GM23338 (cell line): ENCODE results near the gene AGAP1. TPM values are rescaled to one million over a fixed set of nuclear protein-coding genes. Genes with fewer than 3 reads are reported as not detected.

Source experiments
- ATAC-seq: fragments of 200-7000 bp; cut with Tn5 transposase; 3 replicates; pipeline ENCODE4 v1.9.1; 2020
- DNase-seq: peaks from one replicate; pipeline ENCODE4 v3.0.0-alpha.2; 2015; ENCODE audit warnings: low spot score
- H2AFZ ChIP-seq: fragments of 200-600 bp; sonication (generic); 2 replicates; pipeline ENCODE4 v1.8.0; 2016; ENCODE audit warnings: antibody characterized with exemption, mild to moderate bottlenecking, moderate library complexity
- H3F3A ChIP-seq: fragments of 200-600 bp; sonication (generic); replicated peaks from 2 replicates; pipeline ENCODE4 v1.8.0; 2017; ENCODE audit warnings: antibody characterized with exemption, mixed run types, low read depth
- H3K27ac ChIP-seq: fragments of 200-600 bp; sonication (generic); 2 replicates; pipeline ENCODE4 v1.6.1; 2016; ENCODE audit warnings: low read depth
- H3K27me3 ChIP-seq: fragments of 200-600 bp; sonication (generic); 2 replicates; pipeline ENCODE4 v1.8.0; 2016; ENCODE audit warnings: mild to moderate bottlenecking, mixed run types, moderate library complexity; ENCODE audit not compliant: insufficient read depth
- H3K36me3 ChIP-seq: fragments of 200-600 bp; sonication (generic); 2 replicates; pipeline ENCODE4 v1.8.0; 2016; ENCODE audit warnings: mild to moderate bottlenecking; ENCODE audit not compliant: insufficient read depth
- H3K4me1 ChIP-seq: fragments of 200-600 bp; sonication (generic); 2 replicates; pipeline ENCODE4 v1.8.0; 2016; ENCODE audit warnings: mild to moderate bottlenecking, moderate library complexity; ENCODE audit not compliant: insufficient read depth
- H3K4me2 ChIP-seq: fragments of 200-600 bp; sonication (generic); 2 replicates; pipeline ENCODE4 v1.7.1; 2017; ENCODE audit warnings: mixed run types
- H3K4me3 ChIP-seq: fragments of 200-600 bp; sonication (generic); 2 replicates; pipeline ENCODE4 v1.6.1; 2016; ENCODE audit warnings: mixed run types
- H3K79me2 ChIP-seq: fragments of 200-600 bp; sonication (generic); replicated peaks from 2 replicates; pipeline ENCODE4 v1.8.0; 2017; ENCODE audit warnings: mild to moderate bottlenecking; ENCODE audit not compliant: insufficient read depth
- H3K9me2 ChIP-seq: fragments of 200-600 bp; sonication (generic); 2 replicates; pipeline ENCODE4 v1.8.0; 2017; ENCODE audit not compliant: insufficient read depth
- H4K20me1 ChIP-seq: fragments of 200-600 bp; sonication (generic); replicated peaks from 2 replicates; pipeline ENCODE4 v1.8.0; 2017; ENCODE audit warnings: mild to moderate bottlenecking; ENCODE audit not compliant: insufficient read depth
- H3K27ac Mint-ChIP-seq: 2 replicates; pipeline ENCODE4 v1.8.0; 2020; ENCODE audit warnings: inconsistent platforms, mild to moderate bottlenecking, moderate library complexity, mixed read lengths
- H3K27me3 Mint-ChIP-seq: 3 replicates; pipeline ENCODE4 v1.8.0; 2022; ENCODE audit warnings: low read depth, mild to moderate bottlenecking, moderate library complexity, mixed read lengths, inconsistent platforms; ENCODE audit not compliant: insufficient read depth, poor library complexity
- H3K36me3 Mint-ChIP-seq: 3 replicates; pipeline ENCODE4 v1.8.0; 2021; ENCODE audit warnings: low read depth, mild to moderate bottlenecking, inconsistent platforms, moderate library complexity, mixed read lengths
- H3K4me1 Mint-ChIP-seq: 3 replicates; pipeline ENCODE4 v1.8.0; 2020; ENCODE audit warnings: mild to moderate bottlenecking, inconsistent platforms, mixed read lengths
- H3K4me3 Mint-ChIP-seq: 3 replicates; pipeline ENCODE4 v1.8.0; 2021; ENCODE audit warnings: moderate library complexity, mild to moderate bottlenecking, inconsistent platforms, mixed read lengths
- H3K9me3 Mint-ChIP-seq: 3 replicates; pipeline ENCODE4 v1.8.0; 2020; ENCODE audit warnings: moderate library complexity, mild to moderate bottlenecking, inconsistent platforms, mixed read lengths
- CREB1 ChIP-seq: fragments of 250-450 bp; sonication (Bioruptor Pico); IDR thresholded peaks from 2 replicates; pipeline ENCODE4 v1.5.0; 2020; ENCODE audit warnings: low read depth, mild to moderate bottlenecking, moderate library complexity
- EZH2 ChIP-seq: fragments of 200-600 bp; sonication (generic); IDR thresholded peaks from one replicate; pipeline ENCODE4 v1.8.0; 2017; ENCODE audit warnings: antibody characterized with exemption, mild to moderate bottlenecking, low read depth; ENCODE audit not compliant: unreplicated experiment
- EZH2phosphoT487 ChIP-seq: fragments of 200-600 bp; sonication (generic); IDR thresholded peaks from one replicate; pipeline ENCODE4 v1.8.1; 2018; ENCODE audit warnings: antibody characterized with exemption; ENCODE audit not compliant: unreplicated experiment
- JUNB ChIP-seq: IDR thresholded peaks from one replicate; pipeline ENCODE4 v1.6.1; 2016; ENCODE audit warnings: antibody characterized with exemption; ENCODE audit not compliant: unreplicated experiment
- NANOG ChIP-seq: IDR thresholded peaks from 2 replicates; pipeline ENCODE4 v1.6.1; 2016; ENCODE audit warnings: antibody characterized with exemption, borderline replicate concordance
- POLR2AphosphoS5 ChIP-seq: IDR thresholded peaks from 2 replicates; pipeline ENCODE4 v1.6.1; 2016; ENCODE audit warnings: antibody characterized with exemption, low read depth
- REST ChIP-seq: IDR thresholded peaks from one replicate; pipeline ENCODE4 v1.6.1; 2018; ENCODE audit warnings: antibody characterized with exemption; ENCODE audit not compliant: unreplicated experiment
- STAT1 ChIP-seq: IDR thresholded peaks from one replicate; pipeline ENCODE4 v1.6.1; 2016; ENCODE audit warnings: antibody characterized with exemption; ENCODE audit not compliant: unreplicated experiment
- ZNF114 ChIP-seq: fragments of 250-450 bp; sonication (Bioruptor Pico); IDR thresholded peaks from 2 replicates; pipeline ENCODE4 v1.5.0; 2020; ENCODE audit warnings: mild to moderate bottlenecking, moderate library complexity
- ZNF331 ChIP-seq: fragments of 250-450 bp; sonication (Bioruptor Pico); IDR thresholded peaks from 2 replicates; pipeline ENCODE4 v1.5.0; 2020; ENCODE audit warnings: low read depth, mild to moderate bottlenecking, moderate library complexity
- ZNF462 ChIP-seq: fragments of 250-450 bp; sonication (Bioruptor Pico); IDR thresholded peaks from 2 replicates; pipeline ENCODE4 v1.5.0; 2020; ENCODE audit warnings: mild to moderate bottlenecking, moderate library complexity
- polyA plus RNA-seq: library from polyadenylated mRNA; unstranded; fragments of >200 nt; fragmentation: Nextera tagmentation; extraction: Ambion mirVana; gene quantifications from 2 replicates; pipeline ENCODE4 v1.2.1, GENCODE V29; 2016
- total RNA-seq: library from RNA; depleted of rRNA; stranded (reverse); fragments of >200 nt; shearing (Covaris generic); gene quantifications from 2 replicates; pipeline ENCODE4 v1.2.3, GENCODE V29; 2014

Gene AGAP1
- total and polyA plus RNA-seq, 2 experiments from 2014 or later: 13.3 to 27.9 TPM

- Histone ChIP-seq H3K27me3 (no peaks in the 10 kb centered on the region), H3K4me3 (no peak overlapping the region), H2AFZ (no peak overlapping the region), H3K36me3 (no peaks in the 10 kb centered on the region; the same call in 1 of the 2 replicates), H3K4me2 (no peak overlapping the region), H3F3A (no peaks in the 10 kb centered on the region), H3K4me1 (peaks cover 24% of the 10 kb centered on the region), H3K79me2 (peaks cover 94% of the 10 kb centered on the region), H4K20me1 (peaks cover 8% of the 10 kb centered on the region), H3K27ac (peak overlapping the region; percentile 19; the same call in 1 of the 2 replicates), H3K9me2 (peaks cover 6% of the 10 kb centered on the region; the same call in 1 of the 2 replicates)
- H3K27me3 Mint-ChIP-seq: peaks cover 9% of the 10 kb centered on the region
- H3K9me3 Mint-ChIP-seq: no peaks in the 10 kb centered on the region
- peaks cover 37% of the 10 kb centered on the region for H3K4me1 Mint-ChIP-seq
- no peaks in the 10 kb centered on the region for H3K36me3 Mint-ChIP-seq
- no peak overlapping the region for H3K27ac Mint-ChIP-seq
- no peak for DNase-seq
- no peak overlapping the region for H3K4me3 Mint-ChIP-seq
- no peak for TF ChIP-seq POLR2AphosphoS5
- peak; percentile 35 for ATAC-seq
These were observed 67.6 kb downstream of the AGAP1 start for GRCh38 chr2:235561450-235561849.

- Histone ChIP-seq H2AFZ (no peak overlapping the region), H3K4me3 (no peak overlapping the region), H3K27me3 (no peaks in the 10 kb centered on the region), H3K9me2 (peaks cover 6% of the 10 kb centered on the region; the same call in 1 of the 2 replicates), H3K79me2 (peaks cover 93% of the 10 kb centered on the region), H3K27ac (peak overlapping the region; percentile 32; the same call in 1 of the 2 replicates), H3K4me2 (no peak overlapping the region), H3K4me1 (peaks cover 24% of the 10 kb centered on the region), H3F3A (no peaks in the 10 kb centered on the region), H4K20me1 (peaks cover 8% of the 10 kb centered on the region), H3K36me3 (no peaks in the 10 kb centered on the region; the same call in 1 of the 2 replicates)
- ATAC-seq (peak; percentile 58), DNase-seq (no peak)
- Mint-ChIP-seq H3K36me3 (0 out of 3 replicates have a peak, but pooled peaks cover 2% of the 10 kb centered on the region), H3K9me3 (no peaks in the 10 kb centered on the region), H3K27ac (no peak overlapping the region; the same call in 1 of the 2 replicates), H3K4me3 (no peak overlapping the region), H3K4me1 (peaks cover 38% of the 10 kb centered on the region), H3K27me3 (peaks cover 9% of the 10 kb centered on the region)
- TF ChIP-seq JUNB (no peak), ZNF331 (CRISPR knock-in tag) (no peak), EZH2phosphoT487 (no peak), EZH2 (no peak), STAT1 (no peak), POLR2AphosphoS5 (no peak), NANOG (no peak), REST (no peak), ZNF462 (no peak), CREB1 (CRISPR knock-in tag) (no peak), ZNF114 (CRISPR knock-in tag) (no peak)
These were observed 68.4 kb downstream of the AGAP1 start for GRCh38 chr2:235562065-235562747.
